Measurements from ENCODE around the gene CGB3.

GRCh38 chr19:48982280-48982679 is 41.9 kb downstream of the CGB3 start:
- no peak for TF ChIP-seq POLR2AphosphoS5 (IDR thresholded peaks at IDR 0.05; ENCODE audit: low read depth, low read length)
- no peak for TF ChIP-seq SIN3A (IDR thresholded peaks at IDR 0.05; ENCODE audit: borderline replicate concordance, insufficient read depth, low read length)
- TF ChIP-seq REST (IDR thresholded peaks at IDR 0.05; ENCODE audit: insufficient read depth in 1 of 2, low read depth in 2 of 2, low read length in 2 of 2) = no peak
- no peak for TF ChIP-seq TAF1 (IDR thresholded peaks at IDR 0.05; ENCODE audit: borderline replicate concordance, insufficient read depth, low read length)

Measured in PFSK-1 (cell line).